NOMO-1 treated with dmso at 0.1 percent for 144 hours (cell line): ENCODE data around the gene ANKRA2.

Source experiments
- DNase-seq: peaks from one replicate; lab custom pipeline; 2025; ENCODE audit not compliant: unreplicated experiment; lab: John Stamatoyannopoulos, UW

Gene ANKRA2, protein sequence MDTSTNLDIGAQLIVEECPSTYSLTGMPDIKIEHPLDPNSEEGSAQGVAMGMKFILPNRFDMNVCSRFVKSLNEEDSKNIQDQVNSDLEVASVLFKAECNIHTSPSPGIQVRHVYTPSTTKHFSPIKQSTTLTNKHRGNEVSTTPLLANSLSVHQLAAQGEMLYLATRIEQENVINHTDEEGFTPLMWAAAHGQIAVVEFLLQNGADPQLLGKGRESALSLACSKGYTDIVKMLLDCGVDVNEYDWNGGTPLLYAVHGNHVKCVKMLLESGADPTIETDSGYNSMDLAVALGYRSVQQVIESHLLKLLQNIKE

GRCh38 chr5:73565139-73565968, at the start of gene ANKRA2, which contains the start of gene UTP15:
Gene ANKRA2, minus strand, starts transcription at chr5:73565639. Its CDS starts 2,758 bp downstream, at chr5:73562881.
Gene UTP15, plus strand, starts transcription at chr5:73565743. Its CDS starts 1,602 bp downstream, at chr5:73567345.
- DNase-seq: peak; percentile 93

GRCh38 chr5:73615085-73615484, 49.6 kb upstream of the ANKRA2 start:
- DNase-seq: no peak

DNA sequence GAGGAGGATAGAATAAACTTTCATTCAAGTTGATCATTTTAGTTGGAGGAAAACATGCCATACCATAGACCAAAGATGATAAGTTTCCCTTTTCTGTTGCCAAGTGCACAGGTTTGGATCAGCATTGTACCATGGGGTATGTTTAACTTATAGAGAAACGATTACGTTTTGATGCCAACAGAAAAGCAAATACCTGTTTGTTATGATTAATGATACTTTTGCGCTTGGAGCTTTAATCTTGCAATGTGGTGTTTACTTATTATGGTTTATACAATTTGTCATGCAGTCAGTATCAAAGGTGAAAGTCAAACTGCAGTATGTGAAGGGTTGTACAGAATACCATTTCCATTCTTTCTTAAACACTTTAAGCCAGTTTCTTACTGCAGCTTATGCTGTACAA, 47.4 kb upstream of the ANKRA2 start:
- DNase-seq: no peak

GRCh38 chr5:73607228-73607627, 41.8 kb upstream of the ANKRA2 start:
- DNase-seq: no peak

DNA sequence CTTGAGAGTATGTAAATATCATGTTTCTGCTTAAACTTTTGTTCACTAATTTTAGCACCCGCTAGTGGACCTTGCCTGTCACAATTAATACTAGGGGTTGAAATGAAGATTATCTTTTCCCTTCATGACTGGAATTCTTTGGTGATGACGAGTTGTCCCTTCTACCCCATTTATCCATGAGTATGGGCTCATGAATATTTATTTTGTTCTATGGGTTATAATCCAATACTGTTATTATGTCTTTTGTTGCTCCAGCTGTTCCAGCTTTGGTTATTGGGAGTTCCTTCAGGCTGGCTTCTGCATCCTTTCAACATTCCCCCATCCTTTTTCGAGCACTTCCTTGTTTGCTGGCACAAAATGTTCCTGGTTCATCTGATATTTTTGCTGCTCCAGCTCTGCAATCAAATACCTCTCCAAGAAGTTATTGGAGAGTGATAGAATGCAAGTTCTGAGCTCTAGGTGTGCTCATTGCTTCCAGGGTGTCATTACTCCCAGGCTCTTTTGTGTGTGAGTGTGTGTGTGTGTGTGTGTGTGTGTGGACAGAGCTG, 40.8 kb upstream of the ANKRA2 start:
- DNase-seq: no peak

GRCh38 chr5:73605223-73606087, 40.0 kb upstream of the ANKRA2 start:
- no peak for DNase-seq

GRCh38 chr5:73603998-73604397, 38.6 kb upstream of the ANKRA2 start:
- no peak for DNase-seq

GRCh38 chr5:73599380-73599779, 33.9 kb upstream of the ANKRA2 start:
- DNase-seq: no peak

DNA sequence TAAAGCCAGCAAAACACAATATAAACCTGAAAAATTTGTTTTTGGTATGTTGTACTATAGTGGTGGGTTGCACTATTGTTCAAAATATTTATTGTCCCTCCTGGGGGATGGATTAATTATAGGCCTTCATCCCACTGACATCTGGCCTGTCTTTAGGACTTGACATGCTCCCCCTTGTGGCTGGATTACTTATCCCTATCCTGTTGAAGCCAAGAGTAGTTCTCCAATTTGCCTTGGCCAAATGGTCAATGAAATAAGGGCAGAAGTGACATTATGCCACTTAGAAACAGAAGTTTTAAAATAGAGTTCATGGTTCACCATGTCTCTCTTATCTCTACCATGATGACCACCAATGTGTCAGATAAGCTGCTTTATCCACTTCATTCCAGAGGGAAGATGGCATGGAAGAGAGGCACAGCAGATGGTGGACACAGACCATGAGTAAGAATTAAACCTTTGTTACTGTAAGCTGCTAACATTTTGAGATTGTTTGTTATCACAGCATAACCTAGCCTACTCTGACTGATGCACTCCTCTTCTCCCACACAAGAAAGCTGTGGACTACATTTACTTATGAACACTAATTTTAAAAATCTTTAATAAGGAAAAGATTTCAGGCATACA, 31.4 kb upstream of the ANKRA2 start:
- no peak for DNase-seq

DNA sequence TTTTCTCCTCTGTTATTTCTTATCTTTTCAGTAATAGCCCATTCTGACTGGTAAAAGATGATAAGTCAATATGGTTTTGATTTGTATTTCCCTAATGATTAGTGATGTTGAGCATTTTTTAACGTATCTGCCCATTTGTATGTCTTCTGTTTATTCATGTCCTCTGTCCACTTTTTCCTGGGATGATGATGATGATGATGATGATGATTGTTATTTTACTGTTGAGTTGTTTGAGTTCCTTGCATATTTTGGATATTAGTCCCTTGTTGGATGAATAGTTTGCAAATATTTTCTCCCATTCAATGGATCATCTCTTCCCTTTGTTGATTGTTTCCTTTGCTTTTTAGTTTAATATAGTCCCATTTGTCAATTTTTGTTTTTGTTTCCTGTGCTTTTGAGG, 27.1 kb upstream of the ANKRA2 start:
- DNase-seq: no peak

DNA sequence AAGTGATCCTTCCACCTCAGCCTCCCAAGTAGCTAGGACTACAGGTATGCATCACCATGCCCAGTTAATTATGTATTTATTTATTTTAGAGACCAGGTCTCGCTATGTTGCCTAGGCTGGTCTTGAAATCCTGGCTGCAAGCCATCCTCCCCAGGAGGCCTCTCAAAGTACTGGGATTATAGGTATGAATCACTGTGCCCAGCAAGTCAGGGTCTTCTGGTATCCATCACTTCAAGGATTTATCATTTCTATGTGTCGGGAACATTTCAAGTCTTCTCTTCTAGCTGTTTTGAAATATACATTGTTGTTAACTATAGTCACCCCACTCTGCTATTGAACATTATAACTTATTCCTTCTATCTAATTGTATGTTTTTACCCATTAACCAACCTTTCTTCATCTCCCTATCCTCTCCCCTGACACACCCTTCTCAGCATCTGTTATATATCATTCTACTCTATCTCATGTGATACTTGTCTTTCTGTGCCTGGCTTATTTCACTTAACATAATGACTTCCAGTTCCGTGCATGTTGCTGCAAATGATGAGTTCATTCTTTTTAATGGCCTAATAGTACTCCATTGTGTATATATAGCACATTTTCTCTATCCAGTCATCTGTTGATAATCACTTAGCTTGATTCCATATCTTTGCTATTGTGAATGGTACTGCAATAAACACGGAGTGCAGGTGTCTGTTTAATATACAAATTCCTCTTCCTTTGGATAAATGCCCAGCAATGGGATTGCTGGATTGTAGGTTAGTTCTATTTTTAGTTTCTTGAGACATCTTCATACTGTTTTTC, 26.5 kb upstream of the ANKRA2 start:
- DNase-seq: no peak

DNA sequence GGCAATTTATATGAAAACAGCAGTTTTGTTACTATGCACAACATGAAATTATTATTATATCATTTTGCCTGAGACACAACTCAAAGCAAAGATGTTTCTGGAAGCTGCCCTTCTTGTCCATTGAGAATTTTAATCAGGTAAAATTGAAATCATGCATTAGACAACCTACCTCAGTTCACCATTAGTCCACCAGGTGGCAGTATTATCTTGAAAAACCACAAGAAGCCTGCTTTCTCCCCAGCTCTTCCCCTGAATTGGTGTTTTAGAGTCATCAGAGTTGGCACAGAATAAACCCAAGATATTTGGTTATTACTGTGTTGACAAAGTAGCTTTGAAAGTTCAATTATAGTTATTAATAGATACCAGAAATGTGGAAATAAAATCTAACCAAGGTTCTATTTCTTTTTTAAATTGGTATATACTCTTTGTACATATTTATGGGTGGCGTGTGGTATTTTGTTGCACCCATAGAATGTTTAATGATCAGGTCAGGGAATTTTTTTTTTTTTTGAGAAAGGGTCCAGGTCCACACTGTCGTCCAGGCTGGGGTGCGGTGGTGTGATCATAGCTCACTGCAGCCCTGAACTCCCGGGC, 25.8 kb upstream of the ANKRA2 start:
- no peak for DNase-seq

DNA sequence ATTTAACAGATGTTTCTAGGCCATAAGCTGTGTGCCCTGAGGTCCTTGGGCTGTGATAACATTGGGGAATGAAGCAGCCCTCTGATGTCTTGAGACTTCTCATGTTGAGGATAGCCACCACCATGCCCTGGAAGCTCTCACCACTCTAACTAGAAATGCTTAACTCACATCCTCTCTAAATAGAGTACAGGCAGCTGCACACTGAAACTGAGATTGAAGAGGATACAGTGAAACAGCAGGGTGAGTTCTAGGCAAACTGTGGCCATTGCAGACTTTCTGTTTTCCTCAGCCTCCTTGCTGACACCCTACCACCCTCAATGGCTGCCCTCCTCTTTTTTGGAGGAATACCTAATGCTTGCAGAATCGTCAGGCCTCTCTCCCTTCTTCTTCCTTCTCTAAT, 22.5 kb upstream of the ANKRA2 start:
- no peak for DNase-seq

DNA sequence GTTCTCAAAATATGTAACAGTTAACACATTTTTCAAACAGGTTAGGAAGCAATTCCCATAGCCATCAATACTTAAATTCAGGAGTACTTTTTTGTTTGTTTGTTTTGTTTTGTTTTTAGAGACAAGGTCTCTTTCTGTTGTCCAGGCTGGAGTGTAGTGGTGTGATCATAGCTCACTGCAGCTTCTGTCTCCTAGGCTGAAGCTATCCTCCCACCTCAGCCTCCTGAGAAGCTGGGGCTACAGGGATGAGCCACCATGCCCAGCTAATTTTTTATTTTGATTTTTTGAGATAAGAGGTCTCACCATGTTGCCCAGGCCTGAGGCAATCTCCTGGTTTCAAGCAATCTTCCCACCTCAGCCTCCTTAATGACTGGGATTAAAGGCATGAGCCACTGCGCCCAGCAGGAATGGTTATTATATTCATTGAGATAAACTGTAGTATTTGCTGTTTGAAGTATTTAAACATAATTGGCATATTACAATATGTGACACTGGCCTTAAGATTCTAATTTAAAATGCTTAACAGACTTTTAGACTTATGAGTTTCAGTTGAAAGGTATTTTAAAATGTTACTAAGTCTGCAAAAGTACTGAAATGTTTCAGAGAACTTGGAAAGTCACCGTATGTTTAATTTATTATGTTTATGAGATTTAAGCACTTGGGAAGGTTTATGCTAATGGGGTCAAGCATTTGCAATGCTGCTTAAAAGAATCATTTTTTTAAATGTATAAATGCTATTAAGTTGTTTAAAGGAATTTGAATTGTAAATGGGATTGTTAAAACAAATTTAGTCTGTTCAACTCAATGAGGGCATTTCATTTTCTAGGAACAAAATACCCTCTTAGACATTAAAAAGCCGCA, 17.1 kb upstream of the ANKRA2 start:
- DNase-seq: no peak

DNA sequence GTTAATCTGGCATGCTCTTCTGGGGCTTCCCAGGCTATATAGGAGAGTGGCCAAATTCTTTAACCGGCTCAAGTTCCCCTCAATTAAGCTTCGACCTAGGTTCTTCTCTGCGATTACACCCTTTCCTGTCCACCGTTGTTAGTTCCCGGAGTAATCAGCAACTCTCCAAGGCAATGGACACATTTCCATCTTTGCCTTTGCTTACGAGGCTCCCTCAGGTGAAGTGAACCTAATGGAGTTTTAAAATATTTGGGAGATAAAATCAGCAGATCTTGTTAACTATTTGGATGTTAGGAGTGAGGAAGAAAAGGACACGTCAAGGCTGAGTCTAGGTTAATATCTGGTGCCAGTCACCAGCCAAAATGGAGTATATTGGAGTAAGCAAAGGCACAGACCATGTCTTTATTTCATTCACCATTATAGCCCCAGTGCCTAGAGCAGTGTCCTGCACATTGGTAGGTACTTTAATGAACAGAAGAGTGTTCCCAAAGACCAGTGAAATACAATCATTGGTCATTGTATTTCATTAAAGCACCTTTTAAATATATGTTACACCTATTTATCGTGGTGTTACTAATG, 619 bp upstream of the ANKRA2 start:
- DNase-seq: no peak

- peak; percentile 6 for DNase-seq
These were observed 764 bp downstream of the ANKRA2 start for GRCh38 chr5:73564675-73565074.

DNA sequence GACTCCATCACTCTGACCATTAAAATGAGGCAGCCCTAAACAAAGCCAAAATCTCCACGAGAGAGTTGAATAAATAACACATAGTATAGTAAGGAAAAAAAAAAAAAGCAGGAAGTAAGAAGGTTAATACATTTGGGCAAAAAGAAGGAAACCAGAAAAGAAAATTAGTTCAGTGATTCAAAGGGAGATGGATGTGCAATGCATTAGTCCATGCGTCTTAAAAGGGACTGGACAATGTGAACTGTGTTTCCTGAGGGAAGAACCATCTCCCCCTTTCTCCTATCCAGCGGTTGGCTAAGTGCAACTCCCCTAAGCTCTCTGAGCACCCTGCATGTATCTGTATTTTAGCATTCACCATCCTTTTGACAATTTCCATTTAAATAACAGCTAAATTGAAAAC, 1.4 kb downstream of the ANKRA2 start:
- DNase-seq: no peak

GRCh38 chr5:73558950-73559349, 6.5 kb downstream of the ANKRA2 start:
- no peak for DNase-seq
